Cortex of kidney (tissue), 1 donor: Measurements from ENCODE around the gene PLCB3.

Experiments
- DNase-seq: peaks from one replicate; lab custom pipeline; 2025; lab: John Stamatoyannopoulos, UW

The PLCB3 gene

GRCh38 chr11:64250415-64251015, 815 bp upstream of the PLCB3 start:
- DNase-seq, result no peak

- DNase-seq, result no peak
These were observed 348 bp downstream of the PLCB3 start for GRCh38 chr11:64251753-64252002.

GRCh38 chr11:64252003-64252872, 908 bp downstream of the PLCB3 start:
- no peak for DNase-seq

GRCh38 chr11:64253043-64253442, 1.7 kb downstream of the PLCB3 start:
- no peak for DNase-seq

GRCh38 chr11:64253481-64253880, 2.2 kb downstream of the PLCB3 start:
- no peak for DNase-seq

- DNase-seq, result no peak
These were observed 3.0 kb downstream of the PLCB3 start for GRCh38 chr11:64254326-64254725.

- no peak for DNase-seq
These were observed 4.1 kb downstream of the PLCB3 start for GRCh38 chr11:64255135-64256128.

GRCh38 chr11:64256300-64256699, 5.0 kb downstream of the PLCB3 start:
- DNase-seq, result no peak

GRCh38 chr11:64258356-64258755, 7.0 kb downstream of the PLCB3 start:
- no peak for DNase-seq

GRCh38 chr11:64258946-64259532, 7.7 kb downstream of the PLCB3 start:
- DNase-seq, result no peak

GRCh38 chr11:64259533-64260067, 8.3 kb downstream of the PLCB3 start:
- no peak for DNase-seq

GRCh38 chr11:64260147-64260708, 8.9 kb downstream of the PLCB3 start:
- DNase-seq, result no peak

- DNase-seq, result no peak
These were observed 10.3 kb downstream of the PLCB3 start for GRCh38 chr11:64261556-64262080.

GRCh38 chr11:64262271-64263002, 11.1 kb downstream of the PLCB3 start:
- DNase-seq, result no peak

- DNase-seq, result no peak
These were observed 12.0 kb downstream of the PLCB3 start for GRCh38 chr11:64263021-64263946.

GRCh38 chr11:64263947-64264317, 12.6 kb downstream of the PLCB3 start:
- DNase-seq, result no peak

GRCh38 chr11:64264371-64264852, 13.1 kb downstream of the PLCB3 start:
- DNase-seq, result no peak

GRCh38 chr11:64265176-64266160, 14.1 kb downstream of the PLCB3 start:
- DNase-seq, result no peak
